ENCODE results near the gene SYT14.
"Not testable (repeated sequence)": the region's sequence is repeated elsewhere in the genome, so short reads cannot be mapped to it uniquely, and the experiment has no call there.

SYT14 gene

DNA sequence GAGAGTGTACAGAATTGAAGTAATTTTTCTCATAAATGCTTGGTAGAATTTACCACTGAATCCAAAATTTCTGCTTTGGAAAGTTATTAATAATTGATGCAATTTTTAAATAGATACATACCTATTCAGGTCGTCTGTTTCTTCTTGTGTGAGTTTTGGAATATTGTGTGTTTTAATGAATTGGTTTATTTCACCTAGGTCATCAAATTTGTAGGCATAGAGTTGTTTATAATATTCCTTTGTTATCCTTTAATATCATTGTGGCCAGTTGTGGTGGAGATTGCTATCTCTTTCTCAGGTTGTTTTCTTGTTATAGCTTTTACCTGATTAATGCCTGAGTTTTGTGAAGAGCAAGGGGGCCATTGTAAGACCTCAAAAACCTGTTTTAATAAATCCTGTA lies 93.5 kb downstream of the SYT14 start:
- DNase-seq, result no peak

- DNase-seq, result peak; percentile 8
Measured at GRCh38 chr1:210043058-210043457, 105.0 kb downstream of the SYT14 start.

- no peak for DNase-seq
Measured at GRCh38 chr1:210049616-210050015, 111.6 kb downstream of the SYT14 start.

- DNase-seq, result not testable (repeated sequence)
Measured at GRCh38 chr1:210050491-210050890, 112.5 kb downstream of the SYT14 start.

DNA sequence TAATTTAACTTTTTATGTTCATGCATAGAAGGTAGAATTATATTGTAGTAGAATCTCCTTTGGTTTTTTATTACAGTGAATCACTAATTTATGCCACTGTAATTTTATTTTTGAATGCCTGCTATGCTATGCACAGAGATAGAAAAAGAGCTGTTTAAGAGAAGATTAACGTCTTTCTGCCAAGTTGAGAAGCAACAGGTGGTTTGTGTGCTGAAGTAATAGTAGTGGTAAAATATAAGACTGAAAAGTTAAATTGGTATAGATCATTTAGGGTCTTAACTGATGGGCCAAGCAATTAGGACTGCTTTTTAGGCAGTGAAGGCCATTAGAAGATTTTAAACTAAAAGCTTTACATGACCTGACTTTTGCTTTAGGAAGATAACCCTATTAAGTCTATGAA lies 115.1 kb downstream of the SYT14 start:
- DNase-seq, result no peak

DNA sequence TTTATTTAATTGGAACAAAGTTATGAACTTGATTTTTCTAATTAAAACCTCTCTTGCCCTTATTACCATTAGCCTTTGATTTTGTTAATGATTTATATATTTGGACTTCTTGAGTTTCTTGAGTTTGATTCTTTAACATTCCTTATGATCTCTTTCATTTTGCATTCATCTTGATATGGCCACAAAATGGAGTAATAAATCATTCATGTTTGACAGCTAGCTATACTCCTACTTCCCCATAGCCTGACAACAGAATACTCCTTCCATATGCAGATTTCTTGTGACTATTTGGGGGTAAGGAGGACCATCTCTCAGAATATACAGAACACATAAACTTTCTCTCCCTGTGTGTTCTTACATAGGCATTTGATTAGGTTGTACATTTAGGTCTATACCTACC lies 119.6 kb downstream of the SYT14 start:
- DNase-seq, result no peak

DNA sequence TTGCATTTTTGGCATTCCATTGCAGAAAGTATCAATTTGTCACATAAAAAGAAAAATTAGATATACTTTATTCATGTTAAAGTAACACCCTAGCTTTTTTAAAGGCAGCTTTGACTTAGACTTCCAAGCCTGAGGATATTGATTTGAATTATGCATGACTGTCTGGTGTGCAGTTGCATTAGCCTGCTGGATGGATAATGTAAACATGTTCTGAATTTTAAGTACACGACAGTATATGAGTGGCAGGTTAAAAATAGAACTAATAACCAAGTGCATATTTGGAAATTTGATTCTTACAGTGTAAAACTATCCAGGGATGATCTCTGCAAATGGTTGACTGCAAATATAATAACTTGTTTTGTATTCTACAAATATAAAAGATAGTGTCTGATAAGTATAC lies 124.0 kb downstream of the SYT14 start:
- peak; percentile 9 for DNase-seq

DNA sequence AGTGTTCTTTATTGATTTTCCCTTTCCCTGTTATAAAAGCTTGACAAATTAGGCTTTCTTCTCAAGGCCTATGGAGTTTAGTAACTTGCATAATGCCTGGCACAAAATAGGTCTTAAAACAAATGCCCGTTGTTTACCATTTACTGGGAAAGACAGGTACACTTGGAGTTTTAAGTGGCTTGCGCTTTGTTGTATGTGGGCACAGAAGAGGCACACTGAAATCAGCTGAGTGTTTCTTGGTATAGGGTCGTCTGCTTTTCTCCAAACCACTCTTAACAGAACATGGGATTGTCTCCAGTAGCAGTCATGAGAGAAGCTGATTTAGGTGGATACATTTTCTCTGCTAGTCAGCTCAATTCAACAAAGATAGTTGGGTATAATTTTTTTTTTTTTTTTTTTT lies 132.5 kb downstream of the SYT14 start:
- no peak for DNase-seq

DNA sequence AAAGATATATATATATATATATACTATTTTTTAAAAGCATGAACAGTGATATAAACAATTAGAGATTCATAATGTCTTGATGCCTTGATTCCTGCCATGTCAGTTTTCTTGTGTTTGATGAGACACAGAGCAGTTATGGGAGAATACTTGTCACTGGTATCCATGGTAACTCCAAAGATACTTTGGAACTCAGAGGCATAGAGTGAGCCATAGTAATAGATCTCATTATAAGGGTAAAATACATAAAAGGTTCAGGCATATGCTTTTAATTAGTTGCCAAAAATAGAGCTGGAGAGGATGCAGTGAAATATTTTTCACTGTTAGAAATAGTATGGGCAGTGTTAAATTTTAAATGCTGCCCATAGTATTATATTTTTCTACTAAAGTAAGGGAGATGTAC lies 134.1 kb downstream of the SYT14 start:
- peak; percentile 29 for DNase-seq

DNA sequence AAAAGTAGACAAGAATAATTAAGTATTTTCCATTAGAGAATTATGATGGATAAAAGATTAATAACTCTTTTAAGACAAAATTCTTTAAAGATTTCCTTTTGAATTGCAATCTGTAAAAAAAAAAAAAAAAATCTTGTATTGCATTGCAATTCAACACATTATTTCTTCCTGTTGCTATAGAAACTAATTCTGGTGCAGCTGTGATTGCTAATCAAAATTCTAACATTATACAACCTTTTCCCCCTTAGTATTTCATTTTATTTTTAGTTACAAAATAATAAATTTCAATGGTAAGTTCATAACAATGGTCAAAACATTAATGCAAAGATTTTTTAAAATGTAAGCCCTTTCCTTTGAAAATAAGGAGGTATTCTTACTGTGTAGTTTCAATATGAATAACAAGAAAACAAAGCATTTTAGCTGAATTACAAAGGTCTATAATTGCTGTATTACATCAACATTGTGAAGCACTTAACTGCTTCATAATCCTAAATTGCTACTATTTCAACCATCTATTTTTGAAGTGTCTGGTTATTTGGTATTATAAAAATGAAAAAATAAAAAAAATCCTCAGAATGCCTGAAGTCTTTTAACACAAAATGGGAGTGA lies 135.0 kb downstream of the SYT14 start:
- DNase-seq, result no peak

DNA sequence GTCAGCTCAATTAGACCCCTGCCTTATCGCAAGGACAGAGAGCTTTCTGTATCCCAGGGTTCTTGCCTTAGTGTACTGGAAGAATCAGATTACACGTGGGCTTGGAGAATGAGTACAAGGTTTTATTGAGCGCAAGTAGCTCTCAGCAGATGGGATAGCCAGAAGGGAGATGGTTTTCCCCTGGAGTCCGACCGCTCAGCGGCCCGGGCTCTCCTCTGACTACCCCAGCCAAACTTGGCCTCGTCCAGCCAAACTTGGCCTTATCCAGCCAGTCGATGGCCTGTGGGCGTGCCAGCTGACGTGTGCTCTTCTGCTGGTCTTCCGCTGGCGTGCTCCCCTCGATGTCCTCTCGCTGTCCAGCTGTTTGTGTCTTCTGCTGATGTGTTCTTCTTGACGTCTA lies 136.9 kb downstream of the SYT14 start:
- DNase-seq, result no peak

- no peak for DNase-seq
Measured at GRCh38 chr1:210076620-210077019, 138.6 kb downstream of the SYT14 start.

DNA sequence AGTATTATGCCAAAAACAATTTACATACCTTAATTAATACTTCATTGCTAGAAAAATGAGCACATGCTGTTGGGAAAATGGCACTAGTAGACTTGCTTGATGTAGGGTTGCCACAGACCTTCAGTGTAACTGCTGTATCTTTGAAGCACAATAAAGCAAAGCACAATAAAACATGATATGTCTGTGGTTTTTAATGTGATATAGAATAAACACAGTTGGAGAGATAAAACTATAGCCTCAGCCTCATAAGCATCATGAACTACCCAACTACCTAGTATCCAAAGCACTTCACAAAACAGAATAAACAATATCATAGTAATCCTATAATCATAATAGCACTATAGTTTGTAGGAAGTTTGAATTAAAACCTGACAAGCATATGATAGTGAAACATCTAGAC lies 143.5 kb downstream of the SYT14 start:
- DNase-seq, result no peak

- DNase-seq, result no peak
Measured at GRCh38 chr1:210085359-210085758, 147.3 kb downstream of the SYT14 start.

DNA sequence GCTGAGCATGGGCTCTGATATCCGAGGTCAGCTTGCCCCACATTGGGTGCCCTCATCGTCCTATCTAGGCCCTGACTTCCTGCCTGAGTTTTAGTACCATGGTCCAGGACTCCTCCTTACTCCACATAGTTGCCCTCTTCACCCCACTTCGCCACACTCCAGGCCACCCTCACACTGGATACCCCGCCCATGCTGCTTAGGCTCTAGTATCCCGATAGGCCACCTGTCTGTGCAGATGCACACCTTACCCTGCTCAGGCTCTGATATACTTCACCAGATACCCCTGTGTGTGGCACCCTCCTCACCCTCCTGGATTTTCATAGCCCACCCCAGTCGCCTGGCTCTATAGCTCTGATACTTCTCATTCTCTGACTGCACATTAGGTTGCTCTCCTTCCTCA lies 149.0 kb downstream of the SYT14 start:
- no peak for DNase-seq

DNA sequence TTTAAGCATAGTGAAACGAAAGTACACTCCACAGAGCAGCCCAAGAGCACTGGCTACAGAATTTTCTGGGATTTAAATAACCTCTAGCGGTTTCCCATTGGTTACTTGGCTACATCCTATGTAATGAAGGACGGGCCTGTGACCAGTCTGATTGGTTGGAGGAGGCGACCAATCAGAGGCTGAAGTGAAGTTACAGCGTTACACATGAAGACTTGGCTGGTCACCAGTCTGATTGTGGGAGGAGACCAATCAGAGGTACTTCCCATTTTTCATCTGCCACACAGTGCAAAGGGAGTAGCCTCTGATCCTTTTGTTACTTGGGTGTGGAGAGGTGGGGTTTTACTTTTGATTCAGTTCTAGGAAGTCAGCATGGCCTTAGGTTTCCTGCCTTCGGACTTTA lies 151.8 kb downstream of the SYT14 start:
- DNase-seq, result no peak

- DNase-seq, result no peak
Measured at GRCh38 chr1:210092366-210092765, 154.3 kb downstream of the SYT14 start.

DNA sequence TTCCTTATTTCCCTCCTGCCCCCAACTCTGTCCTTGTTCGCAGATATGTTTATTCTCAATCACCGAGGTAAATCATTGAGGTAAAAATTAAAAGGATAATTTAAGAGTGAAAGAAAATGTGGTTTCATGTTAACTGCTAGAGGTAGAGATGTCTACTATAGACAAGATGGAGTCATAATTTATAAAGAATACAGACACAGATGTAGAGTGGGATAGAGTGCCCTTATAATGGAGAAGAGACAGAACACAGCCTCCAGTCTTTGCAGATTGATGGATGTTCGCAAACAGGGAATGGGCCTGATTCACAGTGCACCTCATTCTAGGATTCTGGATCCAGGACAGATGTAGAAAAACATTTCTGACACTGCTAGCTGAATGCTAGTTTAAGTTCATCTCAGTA lies 155.4 kb downstream of the SYT14 start:
- no peak for DNase-seq

DNA sequence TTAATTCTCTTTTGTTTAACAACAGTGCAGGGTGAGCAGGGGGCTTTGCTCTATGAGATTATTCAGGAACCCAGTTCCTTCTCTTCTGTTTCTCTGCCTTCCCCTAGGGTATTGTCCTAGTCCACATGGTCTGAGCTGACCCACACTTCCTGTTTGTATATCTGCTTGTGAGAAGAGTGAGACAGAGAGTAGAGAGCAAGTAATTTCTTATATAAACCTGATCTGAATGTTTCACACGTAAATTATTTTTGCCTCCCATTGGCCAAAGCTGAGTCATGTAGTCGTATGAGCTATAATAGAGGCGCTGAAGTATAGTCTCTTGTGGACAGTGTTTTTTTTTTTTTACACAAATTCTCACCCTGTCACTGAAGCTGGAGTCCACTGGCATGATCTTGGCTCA lies 160.3 kb downstream of the SYT14 start:
- no peak for DNase-seq

DNA sequence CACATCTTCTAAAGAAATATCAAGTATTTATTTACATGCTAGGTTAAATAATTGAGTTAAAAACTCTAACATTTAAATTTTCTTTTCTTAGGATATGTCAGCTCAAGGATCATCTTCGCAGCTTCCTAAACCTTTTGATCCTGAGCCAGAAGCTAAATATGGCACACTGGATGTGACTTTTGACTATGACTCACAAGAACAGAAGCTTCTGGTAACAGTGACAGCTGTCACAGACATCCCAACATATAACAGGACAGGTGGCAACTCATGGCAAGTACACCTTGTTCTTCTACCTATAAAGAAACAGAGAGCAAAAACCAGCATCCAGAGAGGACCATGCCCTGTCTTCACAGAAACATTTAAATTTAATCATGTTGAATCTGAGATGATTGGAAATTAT lies 161.9 kb downstream of the SYT14 start:
- DNase-seq, result no peak

DNA sequence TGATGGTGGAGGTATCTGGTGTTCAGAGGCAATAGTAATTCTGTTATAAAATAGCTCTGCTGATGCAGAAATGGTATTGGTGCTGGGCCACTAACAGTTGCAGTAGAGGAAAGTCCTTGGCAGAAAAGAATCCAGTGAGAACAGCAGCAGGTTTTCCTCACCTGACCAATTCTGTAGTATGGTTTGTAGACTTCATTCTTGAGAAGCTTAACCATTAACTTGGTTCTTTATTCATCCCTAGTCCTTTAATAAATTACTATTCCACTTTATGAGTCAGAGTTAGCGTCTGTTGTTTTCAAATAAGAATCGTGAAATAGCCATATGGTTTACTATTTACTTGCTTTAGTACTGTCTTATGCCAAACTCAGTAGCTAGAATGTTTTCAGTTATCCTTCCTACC lies 166.1 kb downstream of the SYT14 start:
- no peak for DNase-seq

DNA sequence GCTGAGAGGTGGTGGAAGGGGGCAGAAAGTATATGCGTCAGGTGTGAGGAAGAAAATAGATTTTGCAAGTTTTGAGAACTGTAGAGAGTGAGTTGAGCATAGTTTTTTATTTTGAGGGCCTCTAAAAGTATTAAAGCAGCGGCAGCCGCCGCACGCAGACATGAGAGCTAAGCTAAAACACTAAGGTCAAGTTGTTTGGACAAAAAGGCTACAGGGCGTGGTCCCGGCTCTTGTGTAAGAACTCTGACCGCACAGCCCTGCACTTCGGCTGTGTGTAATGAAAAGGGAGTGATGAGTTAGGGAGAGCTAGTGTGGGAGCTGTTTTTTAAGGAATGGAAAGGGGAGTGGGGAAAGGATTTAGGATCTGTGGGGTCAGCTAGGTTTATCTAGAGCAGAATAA lies 174.9 kb downstream of the SYT14 start:
- not testable (repeated sequence) for DNase-seq

- no peak for DNase-seq
Measured at GRCh38 chr1:210117198-210117597, 179.2 kb downstream of the SYT14 start.

DNA sequence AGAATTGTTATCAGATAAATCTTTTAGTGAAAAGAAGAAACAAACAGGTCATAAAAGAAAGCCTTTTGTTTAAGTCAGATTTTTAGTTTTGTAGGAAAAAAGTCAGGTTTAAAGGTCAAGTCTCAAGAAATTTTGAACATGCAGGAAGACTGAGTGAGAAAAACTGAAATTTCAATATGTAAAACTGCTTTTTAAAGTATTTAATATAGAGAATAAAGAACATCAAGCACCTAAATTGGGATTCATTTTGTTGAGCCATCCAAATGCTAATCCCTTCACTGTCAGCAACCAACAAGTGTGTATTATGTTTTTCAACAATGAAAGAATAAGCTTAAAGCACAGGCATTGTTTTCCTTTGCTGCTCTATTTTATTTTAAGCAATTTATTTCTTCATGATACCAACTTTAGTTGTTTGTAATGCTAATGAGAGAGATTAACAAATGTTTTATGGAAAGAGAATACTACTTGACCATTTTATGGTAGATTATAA lies 179.7 kb downstream of the SYT14 start:
- no peak for DNase-seq

- no peak for DNase-seq
Measured at GRCh38 chr1:210123383-210123782, 185.4 kb downstream of the SYT14 start.

Measured in NCI-H146 (cell line).